ENCODE data around the gene KCNIP3.
"Not testable (repeated sequence)": the region's sequence is repeated elsewhere in the genome, so short reads cannot be mapped to it uniquely, and the experiment has no call there.

The KCNIP3 gene

GRCh38 chr2:95427196-95427867, 130.2 kb downstream of the KCNIP3 start:
- FAIRE-seq: not testable (repeated sequence)

GRCh38 chr2:95429748-95430467, 132.8 kb downstream of the KCNIP3 start:
- not testable (repeated sequence) for FAIRE-seq

- not testable (repeated sequence) for FAIRE-seq
Observed at GRCh38 chr2:95433373-95433772, 136.2 kb downstream of the KCNIP3 start.

GRCh38 chr2:95433973-95434372, 136.8 kb downstream of the KCNIP3 start:
- not testable (repeated sequence) for FAIRE-seq

- FAIRE-seq: not testable (repeated sequence)
Observed at GRCh38 chr2:95434507-95435076, 137.4 kb downstream of the KCNIP3 start.

- not testable (repeated sequence) for FAIRE-seq
Observed at GRCh38 chr2:95435162-95435871, 138.2 kb downstream of the KCNIP3 start.
